ENCODE measurements around the gene RND2.

Gene RND2

DNA sequence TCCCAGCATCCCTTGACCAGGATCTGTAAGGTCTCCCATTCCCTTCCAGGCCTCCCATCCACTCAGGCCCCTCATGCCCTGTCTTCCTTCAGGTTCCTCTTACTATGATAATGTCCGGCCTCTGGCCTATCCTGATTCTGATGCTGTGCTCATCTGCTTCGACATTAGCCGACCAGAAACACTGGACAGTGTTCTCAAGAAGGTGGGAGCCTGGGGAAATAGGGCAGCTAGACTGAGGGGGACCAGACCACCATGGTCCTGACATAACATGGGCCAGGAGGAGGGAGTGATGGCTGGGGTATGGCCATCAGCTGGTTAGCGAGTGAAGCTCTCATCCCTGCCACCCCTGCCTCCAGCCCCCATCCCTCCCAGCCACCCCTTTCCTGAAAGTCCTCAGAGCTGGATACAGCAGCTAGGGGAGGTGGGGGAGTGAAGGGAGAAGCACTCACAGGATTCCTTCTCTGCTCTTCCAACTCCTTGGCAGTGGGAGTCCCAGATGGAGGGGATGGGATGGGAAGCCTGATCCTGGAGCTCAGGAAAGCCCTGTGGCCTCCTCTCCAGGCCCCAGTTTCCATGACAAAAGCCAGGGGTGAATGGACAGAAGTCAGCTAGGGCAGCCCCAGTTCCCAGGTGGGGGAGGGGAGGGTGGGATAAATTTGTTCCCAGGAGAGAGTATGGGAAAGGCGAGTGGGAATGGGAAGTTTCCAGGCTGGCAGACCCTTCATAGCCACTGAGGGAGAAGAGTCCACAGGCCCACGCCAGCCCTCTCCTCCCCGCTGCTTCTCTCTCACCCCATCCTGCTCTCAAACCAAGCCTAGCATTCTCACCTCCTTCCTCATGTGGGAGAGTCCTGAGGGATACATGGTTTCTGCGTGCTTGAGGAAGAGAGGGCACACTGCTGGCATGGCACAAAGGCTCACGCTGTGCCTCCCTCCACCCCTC, 2.3 kb downstream of the RND2 start:
- no peak overlapping the region for H2AFZ ChIP-seq (ENCODE audit: low read length)
- no peaks in the 10 kb centered on the region for H3F3A ChIP-seq (ENCODE audit: insufficient read depth, low read length)
- H3K4me2 ChIP-seq (ENCODE audit: low read depth, low read length): no peak overlapping the region
- TF ChIP-seq, protein P1, sequence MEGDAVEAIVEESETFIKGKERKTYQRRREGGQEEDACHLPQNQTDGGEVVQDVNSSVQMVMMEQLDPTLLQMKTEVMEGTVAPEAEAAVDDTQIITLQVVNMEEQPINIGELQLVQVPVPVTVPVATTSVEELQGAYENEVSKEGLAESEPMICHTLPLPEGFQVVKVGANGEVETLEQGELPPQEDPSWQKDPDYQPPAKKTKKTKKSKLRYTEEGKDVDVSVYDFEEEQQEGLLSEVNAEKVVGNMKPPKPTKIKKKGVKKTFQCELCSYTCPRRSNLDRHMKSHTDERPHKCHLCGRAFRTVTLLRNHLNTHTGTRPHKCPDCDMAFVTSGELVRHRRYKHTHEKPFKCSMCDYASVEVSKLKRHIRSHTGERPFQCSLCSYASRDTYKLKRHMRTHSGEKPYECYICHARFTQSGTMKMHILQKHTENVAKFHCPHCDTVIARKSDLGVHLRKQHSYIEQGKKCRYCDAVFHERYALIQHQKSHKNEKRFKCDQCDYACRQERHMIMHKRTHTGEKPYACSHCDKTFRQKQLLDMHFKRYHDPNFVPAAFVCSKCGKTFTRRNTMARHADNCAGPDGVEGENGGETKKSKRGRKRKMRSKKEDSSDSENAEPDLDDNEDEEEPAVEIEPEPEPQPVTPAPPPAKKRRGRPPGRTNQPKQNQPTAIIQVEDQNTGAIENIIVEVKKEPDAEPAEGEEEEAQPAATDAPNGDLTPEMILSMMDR (IDR thresholded peaks at IDR 0.05; ENCODE audit: low read length): no peak
- TF ChIP-seq EZH2 (optimal IDR thresholded peaks at IDR 0.05; ENCODE audit: low read depth, low read length) (no peak), EZH2phosphoT487 (IDR thresholded peaks at IDR 0.05; ENCODE audit: low read length) (no peak)
- no peaks in the 10 kb centered on the region for H4K20me1 ChIP-seq (ENCODE audit: insufficient read depth, low read length)
- DNase-seq: no peak
- no peaks in the 10 kb centered on the region for H3K9me2 ChIP-seq (replicated peaks; ENCODE audit: insufficient read depth, low read length)
- no peaks in the 10 kb centered on the region for H3K9me3 ChIP-seq (replicated peaks; ENCODE audit: insufficient read depth, low read length)
- no peaks in the 10 kb centered on the region for H3K36me3 ChIP-seq (replicated peaks; ENCODE audit: insufficient read depth, low read length)
- no peak overlapping the region for H3K27ac ChIP-seq (ENCODE audit: low read length)
- H3K27me3 ChIP-seq (replicated peaks; ENCODE audit: insufficient read depth, low read length): no peaks in the 10 kb centered on the region
- no peaks in the 10 kb centered on the region for H3K4me1 ChIP-seq (ENCODE audit: low read length)
- H3K79me2 ChIP-seq (ENCODE audit: low read length): no peaks in the 10 kb centered on the region
- no peak overlapping the region for H3K9ac ChIP-seq (ENCODE audit: low read length)
- H3K4me3 ChIP-seq (ENCODE audit: low read length): no peak overlapping the region

- TF ChIP-seq EZH2 (optimal IDR thresholded peaks at IDR 0.05; ENCODE audit: low read depth, low read length) (no peak), EZH2phosphoT487 (IDR thresholded peaks at IDR 0.05; ENCODE audit: low read length) (no peak)
- TF ChIP-seq, protein P1 (IDR thresholded peaks at IDR 0.05; ENCODE audit: low read length): no peak
- no peaks in the 10 kb centered on the region for H3K9me2 ChIP-seq (replicated peaks; ENCODE audit: insufficient read depth, low read length)
- H3K27me3 ChIP-seq (replicated peaks; ENCODE audit: insufficient read depth, low read length): no peaks in the 10 kb centered on the region
- H3K4me3 ChIP-seq (ENCODE audit: low read length): no peak overlapping the region
- no peaks in the 10 kb centered on the region for H3K4me1 ChIP-seq (ENCODE audit: low read length)
- no peak overlapping the region for H3K4me2 ChIP-seq (ENCODE audit: low read depth, low read length)
- no peaks in the 10 kb centered on the region for H3K9me3 ChIP-seq (replicated peaks; ENCODE audit: insufficient read depth, low read length)
- no peak for DNase-seq
- H3K79me2 ChIP-seq (ENCODE audit: low read length): no peaks in the 10 kb centered on the region
- H3K27ac ChIP-seq (ENCODE audit: low read length): no peak overlapping the region
- no peaks in the 10 kb centered on the region for H4K20me1 ChIP-seq (ENCODE audit: insufficient read depth, low read length)
- no peak overlapping the region for H2AFZ ChIP-seq (ENCODE audit: low read length)
- H3F3A ChIP-seq (ENCODE audit: insufficient read depth, low read length): no peaks in the 10 kb centered on the region
- no peak overlapping the region for H3K9ac ChIP-seq (ENCODE audit: low read length)
- H3K36me3 ChIP-seq (replicated peaks; ENCODE audit: insufficient read depth, low read length): no peaks in the 10 kb centered on the region
Measured at GRCh38 chr17:43028221-43028861, 3.3 kb downstream of the RND2 start.

- Histone ChIP-seq H4K20me1 (ENCODE audit: insufficient read depth, low read length) (no peaks in the 10 kb centered on the region), H3K4me3 (ENCODE audit: low read length) (no peak overlapping the region), H3K9ac (ENCODE audit: low read length) (no peak overlapping the region), H3F3A (ENCODE audit: insufficient read depth, low read length) (no peaks in the 10 kb centered on the region), H3K36me3 (replicated peaks; ENCODE audit: insufficient read depth, low read length) (no peaks in the 10 kb centered on the region), H2AFZ (ENCODE audit: low read length) (no peak overlapping the region), H3K9me3 (replicated peaks; ENCODE audit: insufficient read depth, low read length) (no peaks in the 10 kb centered on the region), H3K79me2 (ENCODE audit: low read length) (no peaks in the 10 kb centered on the region), H3K4me2 (ENCODE audit: low read depth, low read length) (no peak overlapping the region), H3K9me2 (replicated peaks; ENCODE audit: insufficient read depth, low read length) (no peaks in the 10 kb centered on the region), H3K4me1 (ENCODE audit: low read length) (no peaks in the 10 kb centered on the region), H3K27ac (ENCODE audit: low read length) (no peak overlapping the region), H3K27me3 (replicated peaks; ENCODE audit: insufficient read depth, low read length) (no peaks in the 10 kb centered on the region)
- no peak for DNase-seq
- no peak for TF ChIP-seq EZH2 (optimal IDR thresholded peaks at IDR 0.05; ENCODE audit: low read depth, low read length)
- no peak for TF ChIP-seq EZH2phosphoT487 (IDR thresholded peaks at IDR 0.05; ENCODE audit: low read length)
- TF ChIP-seq, protein P1 (IDR thresholded peaks at IDR 0.05; ENCODE audit: low read length): no peak
Measured at GRCh38 chr17:43030137-43030767, 5.2 kb downstream of the RND2 start.
